Thoracic aorta (tissue), 2 donors: ENCODE measurements around the gene ARHGAP22. TPM values are rescaled to one million over a fixed set of nuclear protein-coding genes. Genes with fewer than 3 reads are reported as not detected.

Experiments
- ATAC-seq: fragments of 150-250 bp; one replicate; pipeline ENCODE4 v1.8.0; 2017; ENCODE audit warnings: low read depth; ENCODE audit not compliant: insufficient number of reproducible peaks, low FRiP score
- DNase-seq: peaks from one replicate; pipeline ENCODE4 v3.0.0-alpha.2; 2020; ENCODE audit warnings: low spot score
- H3K27ac ChIP-seq, 2 donors: fragments of 200-600 bp; sonication (generic); 1 replicate in 1 of 2; 2 replicates in 1 of 2; pipeline ENCODE4 v1.5.1; 2016; ENCODE audit warnings: mild to moderate bottlenecking in 2 of 2, moderate library complexity in 2 of 2
- H3K27me3 ChIP-seq: fragments of 200-600 bp; sonication (generic); replicated peaks from 2 replicates; pipeline ENCODE4 v1.6.0; 2016; ENCODE audit warnings: mild to moderate bottlenecking; ENCODE audit not compliant: insufficient read depth
- H3K36me3 ChIP-seq: fragments of 200-600 bp; sonication (generic); one replicate; pipeline ENCODE4 v1.5.1; 2016
- H3K4me1 ChIP-seq, 2 donors: fragments of 200-600 bp; sonication (generic); 1 replicate in 1 of 2; 2 replicates in 1 of 2; pipeline versions ENCODE4 v1.5.1 to v1.6.0; 2016; ENCODE audit warnings: low read depth in 2 of 2, mild to moderate bottlenecking in 1 of 2; ENCODE audit not compliant: control insufficient read depth in 1 of 2
- H3K4me3 ChIP-seq: fragments of 200-600 bp; sonication (generic); 2 replicates; pipeline ENCODE4 v1.5.1; 2016; ENCODE audit warnings: mild to moderate bottlenecking
- H3K9me3 ChIP-seq: fragments of 200-600 bp; sonication (generic); 2 replicates; pipeline ENCODE4 v1.5.1; 2016
- CTCF ChIP-seq: fragments of 200-600 bp; sonication (generic); IDR thresholded peaks from one replicate; pipeline ENCODE4 v1.5.1; 2019; ENCODE audit warnings: antibody characterized with exemption
- total RNA-seq, 2 donors: library from RNA; depleted of rRNA; stranded (reverse); fragments of >200 nt; gene quantifications; one replicate each; pipeline versions ENCODE4 v1.1.0 to v1.2.3, GENCODE V29; 2016

The ARHGAP22 gene
- total RNA-seq, 2 donors from 2014 or later = 15.4 to 24.8 TPM

- DNase-seq = no peak
- H3K4me1 ChIP-seq = peaks cover 3 to 26% of the 10 kb centered on the region in 2 donors
- no peak for TF ChIP-seq CTCF
- H3K4me3 ChIP-seq = no peak overlapping the region
- H3K27me3 ChIP-seq = no peaks in the 10 kb centered on the region
- no peaks in the 10 kb centered on the region for H3K36me3 ChIP-seq
- H3K9me3 ChIP-seq = peaks cover 2% of the 10 kb centered on the region
- no peak for ATAC-seq
- H3K27ac ChIP-seq = no peak overlapping the region
Measured at GRCh38 chr10:48417374-48417773, 187.5 kb downstream of the ARHGAP22 start.

GRCh38 chr10:48416584-48417232 is 188.2 kb downstream of the ARHGAP22 start:
- no peak overlapping the region for H3K27ac ChIP-seq
- H3K27me3 ChIP-seq = no peaks in the 10 kb centered on the region
- H3K9me3 ChIP-seq = peaks cover 8% of the 10 kb centered on the region
- DNase-seq = no peak
- H3K4me1 ChIP-seq = peaks cover 3 to 22% of the 10 kb centered on the region in 2 donors
- no peaks in the 10 kb centered on the region for H3K36me3 ChIP-seq
- ATAC-seq = no peak
- H3K4me3 ChIP-seq = no peak overlapping the region
- TF ChIP-seq CTCF = no peak

GRCh38 chr10:48414778-48415177 is 190.1 kb downstream of the ARHGAP22 start:
- H3K4me1 ChIP-seq = peaks cover 0 to 8% of the 10 kb centered on the region in 2 donors
- DNase-seq (no peak), ATAC-seq (no peak)
- peaks cover 8% of the 10 kb centered on the region for H3K36me3 ChIP-seq
- H3K27ac ChIP-seq = no peak overlapping the region
- no peak overlapping the region for H3K4me3 ChIP-seq
- TF ChIP-seq CTCF = no peak
- no peaks in the 10 kb centered on the region for H3K27me3 ChIP-seq
- peaks cover 8% of the 10 kb centered on the region for H3K9me3 ChIP-seq

- Histone ChIP-seq H3K27ac (no peak overlapping the region), H3K4me1 (peaks cover 0 to 8% of the 10 kb centered on the region in 2 donors), H3K36me3 (peaks cover 8% of the 10 kb centered on the region), H3K4me3 (no peak overlapping the region), H3K9me3 (peaks cover 8% of the 10 kb centered on the region), H3K27me3 (no peaks in the 10 kb centered on the region)
- TF ChIP-seq CTCF = no peak
- DNase-seq (no peak), ATAC-seq (no peak)
Measured at GRCh38 chr10:48414160-48414559, 190.7 kb downstream of the ARHGAP22 start.

- H3K4me1 ChIP-seq = peaks cover 0 to 8% of the 10 kb centered on the region in 2 donors
- no peak for TF ChIP-seq CTCF
- no peak for ATAC-seq
- H3K4me3 ChIP-seq = no peak overlapping the region
- H3K9me3 ChIP-seq = peaks cover 8% of the 10 kb centered on the region
- no peak for DNase-seq
- peaks cover 8% of the 10 kb centered on the region for H3K36me3 ChIP-seq
- H3K27ac ChIP-seq = no peak overlapping the region
- no peaks in the 10 kb centered on the region for H3K27me3 ChIP-seq
Measured at GRCh38 chr10:48412933-48413332, 191.9 kb downstream of the ARHGAP22 start.
